Smooth muscle cell (in vitro differentiated cells): ENCODE results near the gene RERE. TPM values are rescaled to one million over a fixed set of nuclear protein-coding genes. Genes with fewer than 3 reads are reported as not detected.

Experiments used
- DNase-seq: peaks from one replicate; lab custom pipeline; 2025; ENCODE audit not compliant: unreplicated experiment; lab: John Stamatoyannopoulos, UW
- H2AFZ ChIP-seq: fragments of 200-600 bp; sonication (generic); 2 replicates; pipeline ENCODE4 v1.6.0; 2016; ENCODE audit warnings: antibody characterized with exemption, low read depth, mild to moderate bottlenecking
- H3F3A ChIP-seq: fragments of 200-600 bp; sonication (generic); 2 replicates; pipeline ENCODE4 v1.6.0; 2017; ENCODE audit warnings: antibody characterized with exemption, low read depth
- H3K27ac ChIP-seq: fragments of 200-600 bp; sonication (generic); 2 replicates; pipeline ENCODE4 v1.5.1; 2016; ENCODE audit warnings: low read depth, mild to moderate bottlenecking
- H3K27me3 ChIP-seq: fragments of 200-600 bp; sonication (generic); 2 replicates; pipeline ENCODE4 v1.6.1; 2016; ENCODE audit warnings: low read depth, mild to moderate bottlenecking
- H3K36me3 ChIP-seq: fragments of 200-600 bp; sonication (generic); 2 replicates; pipeline ENCODE4 v1.5.1; 2016; ENCODE audit warnings: low read depth
- H3K4me1 ChIP-seq: fragments of 200-600 bp; sonication (generic); 2 replicates; pipeline ENCODE4 v1.5.1; 2016; ENCODE audit warnings: low read depth
- H3K4me2 ChIP-seq: fragments of 200-600 bp; sonication (generic); 2 replicates; pipeline ENCODE4 v1.6.0; 2016; ENCODE audit warnings: mild to moderate bottlenecking
- H3K4me3 ChIP-seq: fragments of 200-600 bp; sonication (generic); 2 replicates; pipeline ENCODE4 v1.5.1; 2016; ENCODE audit warnings: mild to moderate bottlenecking
- H3K79me2 ChIP-seq: fragments of 200-600 bp; sonication (generic); 2 replicates; pipeline ENCODE4 v1.6.0; 2016; ENCODE audit warnings: low read depth, mild to moderate bottlenecking
- H3K9ac ChIP-seq: fragments of 200-600 bp; sonication (generic); 2 replicates; pipeline ENCODE4 v1.6.0; 2016; ENCODE audit warnings: low read depth
- H3K9me3 ChIP-seq: fragments of 200-600 bp; sonication (generic); replicated peaks from 2 replicates; pipeline ENCODE4 v1.5.1; 2016; ENCODE audit warnings: low read depth
- H4K20me1 ChIP-seq: fragments of 200-600 bp; sonication (generic); 2 replicates; pipeline ENCODE4 v1.6.0; 2016; ENCODE audit warnings: low read depth
- WGBS: methylation state at CpG from one replicate; pipeline ENCODE4 v1.1.7; 2016; ENCODE audit warnings: low lambda C conversion rate; 5-methylcytosine and 5-hydroxymethylcytosine counted together
- polyA plus RNA-seq: library from polyadenylated mRNA; unstranded; fragments of >200 nt; fragmentation: Nextera tagmentation; extraction: Ambion mirVana; gene quantifications from 2 replicates; pipeline ENCODE4 v1.2.1, GENCODE V29; 2016
- total RNA-seq: library from RNA; depleted of rRNA; stranded (reverse); fragments of >200 nt; gene quantifications from 2 replicates; pipeline ENCODE4 v1.2.3, GENCODE V29; 2014
- TF ChIP-seq, protein P1 (sequence below): fragments of 200-600 bp; sonication (generic); IDR thresholded peaks from 2 replicates; pipeline ENCODE4 v1.5.1; 2017; ENCODE audit warnings: borderline replicate concordance, mild to moderate bottlenecking, antibody characterized with exemption; ENCODE audit not compliant: insufficient read depth, poor library complexity, severe bottlenecking

RERE gene
- total and polyA plus RNA-seq, 2 experiments from 2014 or later = 45.6 to 59.2 TPM

DNA sequence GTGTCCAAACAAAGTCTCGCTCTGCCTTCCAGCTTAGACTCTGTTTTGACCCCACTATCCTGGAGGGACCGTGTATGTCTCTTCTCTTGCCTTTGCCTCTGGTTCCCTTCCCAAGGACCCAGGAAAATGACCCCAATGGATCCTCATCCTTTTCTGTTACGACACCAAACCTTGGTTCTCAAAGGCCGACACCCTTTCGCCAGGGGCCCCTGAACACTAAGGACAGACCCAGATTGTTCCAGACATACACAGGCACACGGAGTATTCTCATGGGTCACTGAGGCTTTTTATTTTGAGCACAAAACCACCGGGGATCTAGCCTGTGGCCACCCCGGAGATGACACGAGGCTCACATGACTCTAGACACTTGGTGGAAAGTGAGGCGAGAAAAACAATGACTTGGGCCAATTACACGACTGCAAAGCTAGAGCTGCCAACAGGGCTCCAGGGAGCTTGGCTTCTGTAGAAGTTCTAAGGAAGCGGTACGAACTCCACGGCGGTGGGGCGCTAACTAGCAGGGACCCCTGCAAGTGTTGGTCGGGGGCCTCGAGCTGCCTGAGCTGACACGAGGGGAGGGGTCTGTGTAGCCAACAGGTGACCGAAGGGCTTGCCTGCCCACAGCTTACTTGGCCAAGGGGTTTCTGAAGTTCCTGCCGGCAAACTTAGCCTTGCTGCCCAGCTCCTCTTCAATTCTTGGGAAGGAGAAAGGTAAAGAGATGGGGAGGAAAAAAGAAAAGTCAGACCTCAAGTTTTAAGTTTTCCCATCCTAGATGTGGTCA, 43.5 kb upstream of the RERE start:
- H3K9ac ChIP-seq = no peak overlapping the region
- H2AFZ ChIP-seq = no peak overlapping the region
- peaks cover 100% of the 10 kb centered on the region for H4K20me1 ChIP-seq
- H3K4me3 ChIP-seq = no peak overlapping the region
- no peaks in the 10 kb centered on the region for H3K9me3 ChIP-seq
- H3K4me2 ChIP-seq = no peak overlapping the region
- peaks cover 14% of the 10 kb centered on the region for H3K79me2 ChIP-seq
- TF ChIP-seq, protein P1, sequence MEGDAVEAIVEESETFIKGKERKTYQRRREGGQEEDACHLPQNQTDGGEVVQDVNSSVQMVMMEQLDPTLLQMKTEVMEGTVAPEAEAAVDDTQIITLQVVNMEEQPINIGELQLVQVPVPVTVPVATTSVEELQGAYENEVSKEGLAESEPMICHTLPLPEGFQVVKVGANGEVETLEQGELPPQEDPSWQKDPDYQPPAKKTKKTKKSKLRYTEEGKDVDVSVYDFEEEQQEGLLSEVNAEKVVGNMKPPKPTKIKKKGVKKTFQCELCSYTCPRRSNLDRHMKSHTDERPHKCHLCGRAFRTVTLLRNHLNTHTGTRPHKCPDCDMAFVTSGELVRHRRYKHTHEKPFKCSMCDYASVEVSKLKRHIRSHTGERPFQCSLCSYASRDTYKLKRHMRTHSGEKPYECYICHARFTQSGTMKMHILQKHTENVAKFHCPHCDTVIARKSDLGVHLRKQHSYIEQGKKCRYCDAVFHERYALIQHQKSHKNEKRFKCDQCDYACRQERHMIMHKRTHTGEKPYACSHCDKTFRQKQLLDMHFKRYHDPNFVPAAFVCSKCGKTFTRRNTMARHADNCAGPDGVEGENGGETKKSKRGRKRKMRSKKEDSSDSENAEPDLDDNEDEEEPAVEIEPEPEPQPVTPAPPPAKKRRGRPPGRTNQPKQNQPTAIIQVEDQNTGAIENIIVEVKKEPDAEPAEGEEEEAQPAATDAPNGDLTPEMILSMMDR = no peak
- no peaks in the 10 kb centered on the region for H3K27me3 ChIP-seq
- H3F3A ChIP-seq = peaks cover 75% of the 10 kb centered on the region
- 94% methylated on average over 21 of the region's 21 CpGs for WGBS
- no peak for DNase-seq
- H3K36me3 ChIP-seq = peaks cover 24% of the 10 kb centered on the region
- peak overlapping the region; percentile 49 for H3K27ac ChIP-seq
- peaks cover 12% of the 10 kb centered on the region for H3K4me1 ChIP-seq

DNA sequence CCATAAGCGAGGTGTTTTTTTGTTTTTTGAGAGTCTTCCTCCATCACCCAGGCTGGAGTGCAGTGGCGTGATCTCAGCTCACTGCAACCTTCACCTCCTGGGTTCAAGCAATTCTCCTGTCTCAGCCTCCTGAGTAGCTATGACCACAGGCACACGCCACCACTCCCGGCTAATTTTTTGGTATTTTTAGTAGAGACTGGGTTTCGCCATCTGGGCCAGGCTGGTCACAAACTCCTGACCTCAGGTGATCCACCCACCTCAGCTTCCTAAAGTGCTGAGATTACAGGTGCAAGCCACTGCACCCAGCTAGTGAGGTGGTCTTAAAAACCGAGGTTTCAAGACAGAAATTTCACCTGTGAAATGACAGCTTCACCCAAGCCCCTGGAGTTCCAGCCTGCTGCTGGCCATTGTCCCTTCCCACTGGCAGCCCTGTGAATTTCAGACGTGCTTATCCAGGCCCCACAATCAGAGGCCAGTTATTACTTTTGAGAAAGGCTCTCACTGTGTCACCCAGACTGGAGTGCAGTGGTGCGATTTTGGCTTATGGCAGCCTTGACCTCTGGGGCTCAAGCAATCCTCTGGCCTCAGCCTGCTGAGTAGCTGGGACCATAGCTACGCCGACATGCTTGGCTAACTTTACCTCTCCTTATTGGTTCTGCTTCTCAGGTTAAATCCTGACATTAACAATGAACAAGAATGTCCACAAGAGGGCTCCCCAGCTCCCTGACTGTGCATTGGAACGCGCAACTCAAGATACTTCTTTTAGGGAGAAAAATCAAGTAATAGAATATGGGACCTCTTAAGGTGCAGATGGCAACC, 41.7 kb upstream of the RERE start:
- peaks cover 9% of the 10 kb centered on the region for H3K4me1 ChIP-seq
- H3F3A ChIP-seq = peaks cover 59% of the 10 kb centered on the region
- H3K9ac ChIP-seq = no peak overlapping the region
- H3K36me3 ChIP-seq = peaks cover 9% of the 10 kb centered on the region
- TF ChIP-seq, protein P1 = peak; percentile 65
- peak overlapping the region; percentile 2 for H3K4me2 ChIP-seq
- H4K20me1 ChIP-seq = peaks cover 83% of the 10 kb centered on the region
- peak overlapping the region; percentile 47 for H3K27ac ChIP-seq
- no peak overlapping the region for H2AFZ ChIP-seq
- WGBS = 81% methylated on average over 12 of the region's 12 CpGs
- no peaks in the 10 kb centered on the region for H3K27me3 ChIP-seq
- no peaks in the 10 kb centered on the region for H3K79me2 ChIP-seq
- no peak overlapping the region for H3K4me3 ChIP-seq
- no peak for DNase-seq
- H3K9me3 ChIP-seq = no peaks in the 10 kb centered on the region

DNA sequence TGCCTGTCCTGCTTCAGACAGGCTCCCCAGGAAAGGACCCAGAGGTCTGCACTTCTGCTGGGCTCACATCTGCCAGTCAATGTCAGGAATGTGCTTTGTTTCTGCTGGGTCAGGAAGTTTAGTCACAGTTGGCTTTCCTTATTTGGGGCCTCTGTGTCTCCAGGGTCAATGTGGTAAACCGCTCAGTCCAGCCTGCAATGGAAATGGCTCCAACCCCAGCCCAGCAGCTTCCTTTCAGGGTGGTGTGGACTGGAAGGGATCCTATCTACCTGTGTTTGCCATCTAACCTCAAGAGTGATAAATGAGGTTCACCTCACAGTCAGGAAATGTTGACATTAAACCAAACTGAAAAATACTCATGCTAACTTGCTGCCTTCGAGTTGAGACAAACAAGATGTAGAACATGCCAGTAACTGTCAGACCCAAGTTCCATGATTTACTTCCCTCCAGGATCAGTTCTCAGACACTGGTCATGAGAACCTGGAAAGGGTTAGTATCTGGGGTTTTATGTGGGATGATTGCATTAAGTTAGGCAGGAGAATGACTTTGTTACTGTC, 40.8 kb upstream of the RERE start:
- Histone ChIP-seq H3K4me2 (peak overlapping the region; percentile 2), H3K79me2 (no peaks in the 10 kb centered on the region), H3K4me3 (no peak overlapping the region), H3K4me1 (peaks cover 8% of the 10 kb centered on the region), H3K27me3 (no peaks in the 10 kb centered on the region), H2AFZ (no peak overlapping the region), H3K9me3 (no peaks in the 10 kb centered on the region), H3F3A (peaks cover 50% of the 10 kb centered on the region), H3K9ac (no peak overlapping the region), H3K27ac (peak overlapping the region; percentile 47), H4K20me1 (peaks cover 74% of the 10 kb centered on the region), H3K36me3 (peaks cover 6% of the 10 kb centered on the region)
- TF ChIP-seq, protein P1 = no peak
- 17% methylated on average over 2 of the region's 2 CpGs for WGBS
- DNase-seq = no peak
